MCF 10A (cell line): Measurements from ENCODE around the gene DHRS13. TPM values are rescaled to one million over a fixed set of nuclear protein-coding genes. Genes with fewer than 3 reads are reported as not detected.

Experiments used
- BruUV-seq: library from RNA; stranded (reverse); fragments of 400-500 nt; replicated peaks from 2 replicates; lab custom pipeline; 2021; lab: Mats Ljungman, UMichigan
- CTCF ChIA-PET: fragments of 300-600 bp; sonication (Branson Sonifier 250); formaldehyde crosslinking; extraction: SDS; loops from one replicate; lab custom pipeline; 2021; ENCODE audit warnings: antibody characterized with exemption, inconsistent platforms; lab: Yijun Ruan, JAX
- POLR2A ChIA-PET: fragments of 300-600, 350-650 bp; sonication (Branson Sonifier 250); formaldehyde crosslinking; extraction: SDS; loops from one replicate; lab custom pipeline; 2020; ENCODE audit warnings: antibody characterized with exemption, inconsistent platforms; lab: Yijun Ruan, JAX
- DNase-seq: peaks from one replicate; pipeline ENCODE4 v3.0.0-alpha.2; 2018; ENCODE audit not compliant: unreplicated experiment
- H3K27ac Mint-ChIP-seq: one replicate; pipeline ENCODE4 v1.8.0; 2022; ENCODE audit warnings: mild to moderate bottlenecking, low read depth, mixed read lengths; ENCODE audit not compliant: unreplicated experiment
- H3K27me3 Mint-ChIP-seq: one replicate; pipeline ENCODE4 v1.8.0; 2022; ENCODE audit warnings: mixed read lengths; ENCODE audit not compliant: insufficient read depth, unreplicated experiment
- H3K36me3 Mint-ChIP-seq: one replicate; pipeline ENCODE4 v1.8.0; 2022; ENCODE audit warnings: mild to moderate bottlenecking, moderate library complexity, mixed read lengths; ENCODE audit not compliant: insufficient read depth, unreplicated experiment
- H3K4me1 Mint-ChIP-seq: one replicate; pipeline ENCODE4 v1.8.0; 2022; ENCODE audit warnings: mixed read lengths; ENCODE audit not compliant: insufficient read depth, unreplicated experiment
- H3K4me3 Mint-ChIP-seq: one replicate; pipeline ENCODE4 v1.8.0; 2022; ENCODE audit warnings: mild to moderate bottlenecking, moderate library complexity, mixed read lengths; ENCODE audit not compliant: unreplicated experiment
- H3K9me3 Mint-ChIP-seq: one replicate; pipeline ENCODE4 v1.8.0; 2022; ENCODE audit warnings: mixed read lengths; ENCODE audit not compliant: unreplicated experiment
- CTCF ChIP-seq: fragments of 200-600 bp; IDR thresholded peaks from one replicate; pipeline ENCODE4 v1.8.0; 2022; ENCODE audit warnings: antibody characterized with exemption, mild to moderate bottlenecking; ENCODE audit not compliant: unreplicated experiment
- intact Hi-C: fragments of 100-400 bp; cut with micrococcal nuclease; formaldehyde crosslinking; loops from 2 replicates; pipeline ENCODE4 v1.14.1; 2022
- total RNA-seq: library from RNA; stranded (reverse); gene quantifications from 2 replicates; pipeline ENCODE4 v1.2.3, GENCODE V29; 2022

Gene DHRS13
- total RNA-seq, 1 experiment from 2014 or later: 9.5 TPM

GRCh38 chr17:28900986-28901726 lies 1.7 kb downstream of the DHRS13 start:
- peak overlapping the region; percentile 63 for H3K27ac Mint-ChIP-seq
- H3K4me1 Mint-ChIP-seq: peaks cover 36% of the 10 kb centered on the region
- intact Hi-C loops: no loop called here
- ChIA-PET CTCF (interaction anchor here (0.6 to 5.8 kb wide), 8 partner anchors 16 to 174 kb away, joined by 3 to 43 read pairs (median 6); partner anchors contain the start of gene TLCD1), POLR2A (interaction anchor here (0.6 to 4.0 kb wide), 12 partner anchors 24 to 239 kb away, joined by 3 to 24 read pairs (median 6); partner anchors contain the start of genes ERAL1, FAM222B, NEK8 and PHF12)
- H3K36me3 Mint-ChIP-seq: peaks cover 31% of the 10 kb centered on the region
- no TSS peak for BruUV-seq
- no peak for DNase-seq
- no peaks in the 10 kb centered on the region for H3K9me3 Mint-ChIP-seq
- peak overlapping the region; percentile 72 for H3K4me3 Mint-ChIP-seq
- H3K27me3 Mint-ChIP-seq: no peaks in the 10 kb centered on the region
- TF ChIP-seq CTCF: no peak

DNA sequence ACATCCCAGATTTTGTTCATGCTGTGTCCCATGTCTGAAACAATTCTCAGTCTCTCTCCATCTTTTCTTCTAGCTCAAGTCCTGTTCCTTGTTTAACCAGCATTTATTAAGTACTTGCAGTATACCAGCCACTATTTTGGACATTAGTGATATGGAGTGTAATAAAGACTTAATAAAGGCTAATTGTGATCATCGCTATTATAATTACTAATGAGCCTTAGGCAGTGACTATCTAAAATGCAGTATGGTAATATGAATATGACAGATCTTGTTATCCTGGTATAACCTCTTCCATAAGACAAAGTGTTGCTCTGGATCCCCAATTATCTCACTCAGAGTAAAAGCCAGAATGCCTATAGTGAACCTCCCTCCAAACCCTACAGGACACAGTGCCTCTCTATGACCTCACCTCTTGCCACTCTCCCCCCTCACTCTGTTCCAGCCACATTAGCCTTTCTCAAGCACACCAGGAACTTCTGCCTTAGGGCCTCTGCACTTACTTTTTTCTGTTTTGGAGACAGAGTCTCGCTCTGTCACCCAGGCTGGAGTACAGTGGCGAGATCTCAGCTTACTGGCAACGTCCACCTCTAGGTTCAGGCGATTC lies 3.6 kb downstream of the DHRS13 start:
- H3K4me3 Mint-ChIP-seq: no peak overlapping the region
- peaks cover 14% of the 10 kb centered on the region for H3K36me3 Mint-ChIP-seq
- no peak for DNase-seq
- no peak for TF ChIP-seq CTCF
- no peaks in the 10 kb centered on the region for H3K27me3 Mint-ChIP-seq
- ChIA-PET CTCF (interaction anchor here (0.6 to 2.3 kb wide), 6 partner anchors 18 to 173 kb away, joined by 3 to 10 read pairs (median 4); partner anchors contain the start of gene TLCD1), POLR2A (interaction anchor here (0.7 to 5.6 kb wide), 6 partner anchors 9 to 172 kb away, joined by 3 to 64 read pairs (median 19); partner anchors contain the start of genes FAM222B, NEK8 and TLCD1)
- no TSS peak for BruUV-seq
- intact Hi-C loops: no loop called here
- H3K27ac Mint-ChIP-seq: no peak overlapping the region
- no peaks in the 10 kb centered on the region for H3K9me3 Mint-ChIP-seq
- peaks cover 36% of the 10 kb centered on the region for H3K4me1 Mint-ChIP-seq

- Mint-ChIP-seq H3K4me1 (peaks cover 28% of the 10 kb centered on the region), H3K9me3 (no peaks in the 10 kb centered on the region), H3K4me3 (no peak overlapping the region), H3K27ac (no peak overlapping the region), H3K36me3 (peaks cover 14% of the 10 kb centered on the region), H3K27me3 (no peaks in the 10 kb centered on the region)
- intact Hi-C loops: no loop called here
- ChIA-PET CTCF (interaction anchor here (0.5 to 3.1 kb wide), 10 partner anchors 8 to 344 kb away, joined by 3 to 23 read pairs (median 4); partner anchors contain the start of genes NEK8 and TLCD1), POLR2A (interaction anchor here (0.5 to 5.6 kb wide), 16 partner anchors 10 to 178 kb away, joined by 3 to 64 read pairs (median 10); partner anchors contain the start of genes FAM222B, NEK8, PHF12 and RPL23A)
- TF ChIP-seq CTCF: no peak
- no TSS peak for BruUV-seq
- DNase-seq: no peak
Observed at GRCh38 chr17:28898527-28898955, 4.3 kb downstream of the DHRS13 start.
